HEK293 (cell line): Measurements from ENCODE around the gene FHIT.
"Not testable (repeated sequence)": the region's sequence is repeated elsewhere in the genome, so short reads cannot be mapped to it uniquely, and the experiment has no call there.

Source experiments
- CTCF ChIP-seq: fragments of 450-650 bp; formaldehyde crosslinking; IDR thresholded peaks from 2 replicates; pipeline ENCODE4 v1.5.1; 2016; ENCODE audit warnings: missing biosample characterization, missing genetic modification characterization
- YY1 ChIP-seq: fragments of 450-650 bp; formaldehyde crosslinking; IDR thresholded peaks from 2 replicates; pipeline ENCODE4 v1.5.1; 2018; ENCODE audit warnings: missing biosample characterization, missing genetic modification characterization
- ZNF202 ChIP-seq: fragments of 450-650 bp; formaldehyde crosslinking; IDR thresholded peaks from 2 replicates; pipeline ENCODE4 v1.5.1; 2016; ENCODE audit warnings: missing biosample characterization, missing genetic modification characterization, borderline replicate concordance
- ZNF624 ChIP-seq: fragments of 450-650 bp; formaldehyde crosslinking; IDR thresholded peaks from 2 replicates; pipeline ENCODE4 v1.5.1; 2017; ENCODE audit warnings: missing biosample characterization, missing genetic modification characterization
- TF ChIP-seq, protein P1 (sequence below): fragments of 450-650 bp; formaldehyde crosslinking; IDR thresholded peaks from 2 replicates; pipeline ENCODE4 v1.5.1; 2016; ENCODE audit warnings: missing biosample characterization, missing genetic modification characterization, borderline replicate concordance

- not testable (repeated sequence) for TF ChIP-seq ZNF202 (tag by site-specific recombination); CTCF (tag by site-specific recombination); YY1; ZNF624
- TF ChIP-seq, protein P1, sequence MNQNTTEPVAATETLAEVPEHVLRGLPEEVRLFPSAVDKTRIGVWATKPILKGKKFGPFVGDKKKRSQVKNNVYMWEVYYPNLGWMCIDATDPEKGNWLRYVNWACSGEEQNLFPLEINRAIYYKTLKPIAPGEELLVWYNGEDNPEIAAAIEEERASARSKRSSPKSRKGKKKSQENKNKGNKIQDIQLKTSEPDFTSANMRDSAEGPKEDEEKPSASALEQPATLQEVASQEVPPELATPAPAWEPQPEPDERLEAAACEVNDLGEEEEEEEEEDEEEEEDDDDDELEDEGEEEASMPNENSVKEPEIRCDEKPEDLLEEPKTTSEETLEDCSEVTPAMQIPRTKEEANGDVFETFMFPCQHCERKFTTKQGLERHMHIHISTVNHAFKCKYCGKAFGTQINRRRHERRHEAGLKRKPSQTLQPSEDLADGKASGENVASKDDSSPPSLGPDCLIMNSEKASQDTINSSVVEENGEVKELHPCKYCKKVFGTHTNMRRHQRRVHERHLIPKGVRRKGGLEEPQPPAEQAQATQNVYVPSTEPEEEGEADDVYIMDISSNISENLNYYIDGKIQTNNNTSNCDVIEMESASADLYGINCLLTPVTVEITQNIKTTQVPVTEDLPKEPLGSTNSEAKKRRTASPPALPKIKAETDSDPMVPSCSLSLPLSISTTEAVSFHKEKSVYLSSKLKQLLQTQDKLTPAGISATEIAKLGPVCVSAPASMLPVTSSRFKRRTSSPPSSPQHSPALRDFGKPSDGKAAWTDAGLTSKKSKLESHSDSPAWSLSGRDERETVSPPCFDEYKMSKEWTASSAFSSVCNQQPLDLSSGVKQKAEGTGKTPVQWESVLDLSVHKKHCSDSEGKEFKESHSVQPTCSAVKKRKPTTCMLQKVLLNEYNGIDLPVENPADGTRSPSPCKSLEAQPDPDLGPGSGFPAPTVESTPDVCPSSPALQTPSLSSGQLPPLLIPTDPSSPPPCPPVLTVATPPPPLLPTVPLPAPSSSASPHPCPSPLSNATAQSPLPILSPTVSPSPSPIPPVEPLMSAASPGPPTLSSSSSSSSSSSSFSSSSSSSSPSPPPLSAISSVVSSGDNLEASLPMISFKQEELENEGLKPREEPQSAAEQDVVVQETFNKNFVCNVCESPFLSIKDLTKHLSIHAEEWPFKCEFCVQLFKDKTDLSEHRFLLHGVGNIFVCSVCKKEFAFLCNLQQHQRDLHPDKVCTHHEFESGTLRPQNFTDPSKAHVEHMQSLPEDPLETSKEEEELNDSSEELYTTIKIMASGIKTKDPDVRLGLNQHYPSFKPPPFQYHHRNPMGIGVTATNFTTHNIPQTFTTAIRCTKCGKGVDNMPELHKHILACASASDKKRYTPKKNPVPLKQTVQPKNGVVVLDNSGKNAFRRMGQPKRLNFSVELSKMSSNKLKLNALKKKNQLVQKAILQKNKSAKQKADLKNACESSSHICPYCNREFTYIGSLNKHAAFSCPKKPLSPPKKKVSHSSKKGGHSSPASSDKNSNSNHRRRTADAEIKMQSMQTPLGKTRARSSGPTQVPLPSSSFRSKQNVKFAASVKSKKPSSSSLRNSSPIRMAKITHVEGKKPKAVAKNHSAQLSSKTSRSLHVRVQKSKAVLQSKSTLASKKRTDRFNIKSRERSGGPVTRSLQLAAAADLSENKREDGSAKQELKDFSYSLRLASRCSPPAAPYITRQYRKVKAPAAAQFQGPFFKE (tag by site-specific recombination) = not testable (repeated sequence)
Observed at GRCh38 chr3:61045169-61045568, 206.1 kb downstream of the FHIT start.
